Lower leg skin (tissue), 4 donors: ENCODE data around the gene SYF2. TPM values are rescaled to one million over a fixed set of nuclear protein-coding genes. Genes with fewer than 3 reads are reported as not detected.

ENCODE experiments used
- DNase-seq, 2 donors: peaks; one replicate each; pipeline ENCODE4 v3.0.0-alpha.2; 2019; ENCODE audit warnings: low spot score in 2 of 2
- H3K4me3 ChIP-seq: fragments of 200-600 bp; sonication (generic); 2 replicates; pipeline ENCODE4 v1.5.1; 2017; ENCODE audit warnings: mild to moderate bottlenecking, low read depth; ENCODE audit not compliant: poor library complexity, severe bottlenecking
- POLR2A ChIP-seq, 2 donors: fragments of 450-650 bp; IDR thresholded peaks; one replicate each; pipeline ENCODE4 v1.6.1; 2016 to 2017; ENCODE audit warnings: antibody characterized with exemption in 2 of 2, mild to moderate bottlenecking in 1 of 2, moderate library complexity in 1 of 2
- WGBS, 2 donors: methylation state at CpG; one replicate each; pipeline ENCODE4 v1.1.5; 2018; 5-methylcytosine and 5-hydroxymethylcytosine counted together
- intact Hi-C: fragments of 100-400 bp; cut with DNase I; formaldehyde crosslinking; loops from one replicate; pipeline ENCODE4 v1.15.0; 2023; ENCODE audit warnings: low total_unique reads
- total RNA-seq, 4 donors: library from RNA; depleted of rRNA; stranded (reverse); fragments of >200 nt; gene quantifications; one replicate each; pipeline ENCODE4 v1.1.0, GENCODE V29; 2016
- TF ChIP-seq, protein P1 (sequence below), 3 donors: fragments of 450-650 bp; IDR thresholded peaks; one replicate each; pipeline ENCODE4 v1.5.1; 2016; ENCODE audit warnings: antibody characterized with exemption in 3 of 3, mild to moderate bottlenecking in 3 of 3, moderate library complexity in 2 of 3

SYF2 gene
- total RNA-seq, 4 donors from 2014 or later, result 53.4 to 65.7 (median 61.9) TPM

DNA sequence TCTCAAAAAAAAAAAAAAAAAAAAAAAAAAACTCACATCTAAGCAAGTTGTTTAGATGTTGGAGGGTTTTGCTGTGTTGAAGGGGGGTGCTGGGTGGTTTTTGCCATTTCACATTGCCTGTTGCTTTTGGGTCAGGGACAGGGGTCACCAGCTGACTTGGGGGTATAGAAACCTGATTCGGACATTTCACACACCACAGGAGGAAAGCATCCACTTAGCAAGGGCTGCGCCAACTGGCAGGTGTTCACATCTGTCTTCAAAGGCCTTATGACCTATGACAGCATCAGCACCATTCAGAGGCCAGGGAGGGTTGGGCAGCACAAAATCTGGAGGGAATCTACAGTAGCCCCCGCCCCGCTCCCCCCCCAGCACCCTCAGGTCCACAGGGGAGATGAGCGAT, 45.2 kb downstream of the SYF2 start:
- WGBS, 2 donors, result 85 to 92% methylated on average over 5 of the region's 5 CpGs
- no peak overlapping the region for H3K4me3 ChIP-seq
- no peak for DNase-seq
- TF ChIP-seq POLR2A (IDR thresholded peaks at IDR 0.05), result no peak
- TF ChIP-seq, protein P1, sequence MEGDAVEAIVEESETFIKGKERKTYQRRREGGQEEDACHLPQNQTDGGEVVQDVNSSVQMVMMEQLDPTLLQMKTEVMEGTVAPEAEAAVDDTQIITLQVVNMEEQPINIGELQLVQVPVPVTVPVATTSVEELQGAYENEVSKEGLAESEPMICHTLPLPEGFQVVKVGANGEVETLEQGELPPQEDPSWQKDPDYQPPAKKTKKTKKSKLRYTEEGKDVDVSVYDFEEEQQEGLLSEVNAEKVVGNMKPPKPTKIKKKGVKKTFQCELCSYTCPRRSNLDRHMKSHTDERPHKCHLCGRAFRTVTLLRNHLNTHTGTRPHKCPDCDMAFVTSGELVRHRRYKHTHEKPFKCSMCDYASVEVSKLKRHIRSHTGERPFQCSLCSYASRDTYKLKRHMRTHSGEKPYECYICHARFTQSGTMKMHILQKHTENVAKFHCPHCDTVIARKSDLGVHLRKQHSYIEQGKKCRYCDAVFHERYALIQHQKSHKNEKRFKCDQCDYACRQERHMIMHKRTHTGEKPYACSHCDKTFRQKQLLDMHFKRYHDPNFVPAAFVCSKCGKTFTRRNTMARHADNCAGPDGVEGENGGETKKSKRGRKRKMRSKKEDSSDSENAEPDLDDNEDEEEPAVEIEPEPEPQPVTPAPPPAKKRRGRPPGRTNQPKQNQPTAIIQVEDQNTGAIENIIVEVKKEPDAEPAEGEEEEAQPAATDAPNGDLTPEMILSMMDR (IDR thresholded peaks at IDR 0.05), result no peak
- intact Hi-C loops, result no loop called here

DNA sequence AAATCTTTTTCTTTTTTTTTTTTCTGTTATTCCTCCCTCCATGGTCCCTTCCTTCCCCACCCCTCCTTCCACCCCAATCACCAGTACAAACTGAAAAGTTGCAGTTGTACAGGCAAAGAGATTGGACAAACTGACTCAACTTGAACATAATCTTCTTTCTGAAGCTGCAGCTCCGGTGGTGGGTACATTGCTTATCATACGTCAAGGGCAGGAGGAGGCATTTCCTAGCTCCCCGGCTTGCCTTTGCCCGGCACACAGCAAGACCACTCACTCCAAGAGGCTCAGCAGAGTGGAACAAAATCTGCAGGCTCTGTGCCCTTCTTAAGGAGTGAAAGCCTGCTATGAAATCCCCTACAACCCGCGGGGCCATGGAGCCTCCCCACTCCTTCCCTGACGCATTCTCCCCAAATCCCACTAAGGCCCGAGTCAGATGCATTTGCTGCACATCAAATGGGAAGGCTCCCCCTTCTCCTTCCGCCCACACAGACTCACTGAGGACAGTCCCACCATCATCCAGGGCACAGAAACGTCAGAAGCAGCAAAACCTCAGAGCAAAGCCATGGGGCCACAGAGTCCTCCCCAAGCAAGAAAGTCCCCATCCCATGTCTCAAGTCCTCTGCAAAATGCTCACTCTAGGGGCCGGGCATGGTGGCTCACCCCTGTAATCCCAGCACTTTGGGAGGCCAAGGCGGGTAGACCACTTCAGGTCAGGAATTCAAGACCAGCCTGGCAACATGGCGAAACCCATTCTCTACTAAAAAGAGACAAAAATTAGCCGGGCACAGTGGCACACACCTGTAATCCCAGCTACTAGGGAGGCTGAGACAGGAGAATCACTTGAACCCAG, 45.9 kb downstream of the SYF2 start:
- H3K4me3 ChIP-seq, result no peak overlapping the region
- TF ChIP-seq, protein P1 (IDR thresholded peaks at IDR 0.05), result no peak
- TF ChIP-seq POLR2A (IDR thresholded peaks at IDR 0.05), result no peak
- no peak for DNase-seq
- 80 to 82% methylated on average over 14 of the region's 14 CpGs for WGBS, 2 donors
- intact Hi-C loops, result no loop called here

DNA sequence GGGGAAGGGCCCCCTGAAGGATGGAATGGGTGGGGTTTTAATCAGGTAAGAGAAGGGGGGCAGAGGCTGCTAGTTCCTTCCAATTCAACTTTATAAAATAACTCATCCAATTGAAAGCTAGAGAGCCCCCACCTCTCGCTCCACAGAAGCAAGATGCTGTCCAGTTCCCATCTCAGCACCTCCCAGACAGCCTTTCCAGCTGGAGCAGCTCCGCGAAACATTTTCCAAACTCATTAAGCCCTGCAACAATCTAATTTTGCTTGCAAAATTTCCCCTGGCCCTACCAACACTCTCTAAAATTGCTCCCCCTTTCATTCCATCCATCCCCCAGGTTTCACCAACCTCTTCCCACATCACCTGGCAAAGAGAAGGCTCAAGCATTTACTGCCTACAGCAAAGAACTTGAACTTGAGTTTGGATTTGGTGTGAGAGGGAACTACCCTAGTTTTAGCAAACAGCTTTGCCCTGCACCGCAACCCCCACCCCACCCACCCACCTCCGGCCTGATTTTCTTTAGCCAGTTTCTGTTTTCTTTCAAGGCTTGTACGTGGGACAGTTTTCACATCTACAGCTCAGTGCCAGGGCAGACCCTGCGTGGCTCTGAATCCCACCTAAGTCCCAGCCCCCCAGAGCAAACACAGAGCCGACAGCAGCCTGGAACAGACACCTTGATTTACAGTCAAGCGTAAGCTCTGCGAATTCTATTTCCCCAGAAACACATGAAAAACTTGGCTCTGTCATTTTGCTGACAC, 46.7 kb downstream of the SYF2 start:
- 39 to 41% methylated on average over 10 of the region's 10 CpGs for WGBS, 2 donors
- H3K4me3 ChIP-seq, result no peak overlapping the region
- no peak for DNase-seq
- no peak for TF ChIP-seq POLR2A (IDR thresholded peaks at IDR 0.05)
- TF ChIP-seq, protein P1 (IDR thresholded peaks at IDR 0.05), result no peak
- intact Hi-C loops, result no loop called here

DNA sequence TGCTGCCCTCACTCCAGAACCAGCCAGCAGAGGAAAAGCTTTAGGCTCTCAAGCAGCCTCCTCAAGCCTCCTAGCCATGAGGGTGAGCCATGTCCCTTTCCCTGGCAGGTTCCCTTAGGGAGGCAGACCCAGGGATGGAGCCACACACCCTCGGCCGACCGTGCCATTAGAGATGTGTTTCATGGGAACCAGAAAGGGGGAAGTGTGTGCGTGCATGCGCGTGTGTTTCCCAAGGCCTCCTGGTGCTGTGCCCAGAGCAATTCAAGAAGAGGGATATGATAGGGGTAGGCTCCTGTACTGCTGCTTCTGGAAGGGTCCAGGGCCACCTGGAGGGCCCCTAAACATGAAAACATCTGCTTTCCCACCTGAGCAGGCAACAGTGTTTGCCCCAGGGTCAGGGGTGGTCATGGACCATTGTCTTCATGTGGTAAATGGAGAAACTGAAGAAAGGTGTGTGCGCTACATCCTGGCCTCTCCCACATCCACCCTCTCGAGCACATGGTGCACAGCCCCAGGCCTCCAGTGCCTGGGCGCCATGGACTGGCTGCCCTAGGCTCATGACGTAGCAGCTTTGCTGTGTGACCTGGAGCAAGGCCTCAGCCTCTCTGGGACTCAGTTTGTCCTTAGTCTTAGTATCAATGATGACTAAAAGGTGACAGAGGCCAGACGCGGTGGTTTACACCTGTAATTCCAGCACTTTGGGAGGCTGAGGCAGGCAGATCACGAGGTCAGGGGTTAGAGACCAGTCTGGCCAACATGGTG, 48.1 kb downstream of the SYF2 start:
- peak in 1 of 2 donors; percentile 39 for DNase-seq
- intact Hi-C loops, result no loop called here
- no peak for TF ChIP-seq POLR2A (IDR thresholded peaks at IDR 0.05)
- TF ChIP-seq, protein P1 (IDR thresholded peaks at IDR 0.05), result no peak
- WGBS, 2 donors, result 86 to 87% methylated on average over 13 of the region's 13 CpGs
- no peak overlapping the region for H3K4me3 ChIP-seq

DNA sequence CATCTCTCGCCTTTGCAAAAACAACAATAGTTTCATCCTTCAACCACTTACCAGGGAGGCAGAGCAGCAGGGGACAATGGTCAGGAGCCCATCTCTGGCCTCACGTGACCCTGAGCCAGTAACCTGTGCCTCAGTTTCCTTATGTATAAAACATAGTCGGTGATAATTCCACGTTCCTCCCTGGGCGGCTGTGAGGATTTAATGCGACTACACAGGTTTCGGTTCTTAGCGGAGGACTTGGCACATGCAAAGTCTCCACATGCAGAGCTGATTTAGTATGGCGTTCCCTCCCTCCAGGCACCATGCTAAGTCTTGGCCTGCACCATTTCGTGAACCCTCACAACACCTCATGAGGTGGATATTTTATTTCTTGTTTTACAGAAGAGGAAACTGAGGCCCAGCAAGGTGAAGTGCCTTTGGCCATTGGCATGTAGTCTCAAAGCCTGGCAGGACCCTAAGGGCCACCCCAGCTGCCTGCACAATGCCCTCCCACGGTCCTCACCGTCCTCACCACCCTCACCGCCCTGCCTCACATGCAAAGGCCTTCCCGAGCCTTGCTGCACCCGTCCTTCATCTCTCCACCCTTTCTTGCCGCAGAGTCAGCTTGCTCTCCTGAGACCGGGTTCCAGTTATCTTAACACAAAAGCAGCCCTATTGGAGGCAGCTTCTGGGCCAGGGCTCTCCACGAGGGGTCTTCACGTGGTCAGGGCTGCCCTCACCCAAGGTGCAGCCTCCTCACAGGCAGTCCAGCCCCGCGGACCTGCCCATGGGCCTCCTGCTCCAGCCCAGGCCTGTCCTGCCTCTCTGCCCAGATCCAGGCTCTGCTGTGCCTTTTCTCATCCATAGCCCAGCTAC, 48.9 kb downstream of the SYF2 start:
- peak in 1 of 2 donors; percentile 59 for DNase-seq
- no peak overlapping the region for H3K4me3 ChIP-seq
- TF ChIP-seq POLR2A (IDR thresholded peaks at IDR 0.05), result no peak
- TF ChIP-seq, protein P1 (IDR thresholded peaks at IDR 0.05), result no peak
- intact Hi-C loops, result no loop called here
- 85 to 86% methylated on average over 21 of the region's 21 CpGs for WGBS, 2 donors
